SU-DHL-6 (cell line): Measurements from ENCODE around the gene IZUMO4.

Source experiments
- CTCF ChIP-seq: fragments of 200-600 bp; sonication (generic); IDR thresholded peaks from one replicate; pipeline ENCODE4 v1.5.1; 2017; ENCODE audit warnings: antibody characterized with exemption, mild to moderate bottlenecking, low read length, moderate library complexity; ENCODE audit not compliant: insufficient read depth, poor library complexity, severe bottlenecking
- EZH2phosphoT487 ChIP-seq: fragments of 200-600 bp; sonication (generic), shearing (Covaris generic); conservative IDR thresholded peaks from 2 replicates; pipeline ENCODE4 v1.6.1; 2018; ENCODE audit warnings: mild to moderate bottlenecking, antibody characterized with exemption, low read length, moderate library complexity, mixed read lengths

DNA sequence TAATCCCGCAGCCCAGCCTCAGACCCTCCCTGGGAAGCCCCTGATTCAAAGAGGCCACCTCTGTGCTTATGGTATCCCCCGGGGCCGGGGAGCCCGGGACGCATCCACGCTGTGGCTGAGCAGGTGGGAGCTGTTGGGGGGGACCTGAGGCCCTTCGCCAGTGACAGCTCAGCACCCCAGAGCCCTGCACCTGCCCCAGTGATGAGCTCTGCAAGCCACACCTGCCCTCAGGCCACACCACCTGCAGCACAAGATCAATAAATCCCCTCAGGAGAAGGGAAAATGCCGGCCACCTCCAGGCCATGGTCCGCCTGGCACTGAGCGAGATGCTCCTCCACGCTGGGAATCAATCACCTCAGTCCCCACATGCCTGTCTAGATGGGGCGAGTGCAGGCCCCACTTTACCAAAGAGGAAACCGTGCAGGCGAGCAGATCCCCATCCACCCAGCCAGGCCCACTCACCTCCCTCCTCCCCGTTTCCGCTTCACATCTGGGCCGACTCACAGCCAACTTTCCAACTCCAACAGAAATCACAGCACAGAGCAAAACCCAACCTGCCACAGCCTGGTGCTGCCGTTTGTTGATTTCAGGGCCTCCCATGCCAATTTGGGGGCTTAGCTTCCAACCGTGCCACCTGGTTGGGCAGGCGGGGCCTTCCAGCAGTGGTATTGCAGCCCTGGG, 13.4 kb upstream of the IZUMO4 start:
- TF ChIP-seq CTCF (no peak), EZH2phosphoT487 (no peak)
